HG03025 (cell line): ENCODE data around the gene ZRANB2.

ENCODE experiments used
- ATAC-seq: cut with Tn5 transposase; IDR thresholded peaks from one replicate; pipeline ENCODE4 v1.9.1; 2021; ENCODE audit warnings: mild to moderate bottlenecking, moderate library complexity; ENCODE audit not compliant: unreplicated experiment, low FRiP score

The ZRANB2 gene

GRCh38 chr1:71080739-71081696, at the start of gene ZRANB2:
Gene ZRANB2 (minus strand): TSS chr1:71081035. CDS start chr1:71080995, 40 bp downstream.
- ATAC-seq, result peak; percentile 100

- no peak for ATAC-seq
Observed at GRCh38 chr1:71128060-71128459, 47.2 kb upstream of the ZRANB2 start.

- no peak for ATAC-seq
Observed at GRCh38 chr1:71118086-71118485, 37.3 kb upstream of the ZRANB2 start.

DNA sequence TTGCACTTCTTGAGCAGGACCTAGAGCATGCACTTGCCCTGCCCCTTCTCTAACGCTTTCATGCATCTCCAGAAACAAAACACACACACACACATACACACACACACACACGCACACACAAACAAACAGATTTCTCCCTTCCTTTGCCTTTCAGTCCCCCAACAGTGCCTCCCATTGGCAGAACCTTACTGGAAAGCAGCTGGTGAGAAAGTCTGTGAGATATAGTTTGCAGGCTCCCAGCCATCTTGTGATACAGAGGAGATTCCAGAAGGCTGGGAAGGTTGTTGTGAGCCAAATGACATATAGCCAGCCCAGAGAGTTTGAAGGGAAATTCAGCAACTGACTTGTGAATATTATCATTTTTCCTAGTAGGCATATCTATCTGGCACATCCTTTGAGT, 35.9 kb upstream of the ZRANB2 start:
- no peak for ATAC-seq

DNA sequence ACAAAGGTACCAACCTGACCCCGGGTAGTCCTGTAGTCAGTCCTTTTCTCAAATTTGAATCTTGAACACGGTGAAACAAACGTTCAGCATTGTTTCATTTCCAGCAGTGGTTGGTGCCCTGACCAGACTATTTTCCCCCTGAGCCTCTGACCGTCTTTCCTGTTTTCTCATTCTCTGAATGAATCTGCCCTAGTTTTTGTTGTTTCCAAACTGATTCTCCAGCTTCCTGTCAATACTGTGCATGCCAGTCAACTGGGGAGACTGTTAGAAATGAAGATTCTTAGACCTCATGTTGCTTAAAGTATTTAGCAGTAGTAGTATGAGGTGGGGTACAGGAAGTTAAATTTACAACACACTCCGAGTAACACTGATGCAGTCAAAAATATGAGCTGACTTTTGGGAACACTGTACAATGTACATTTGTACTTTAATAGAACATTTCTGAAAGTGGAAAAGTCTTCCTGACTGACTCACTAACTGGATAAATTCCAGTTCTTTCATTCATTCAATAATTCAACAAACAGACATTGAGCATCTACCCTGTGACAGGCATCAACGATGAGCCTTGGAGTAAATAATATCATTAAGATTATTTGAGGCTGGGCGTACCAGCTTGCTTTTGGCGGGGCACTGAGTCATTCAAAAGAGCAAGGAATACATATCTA, 26.0 kb upstream of the ZRANB2 start:
- no peak for ATAC-seq

- ATAC-seq, result no peak
Observed at GRCh38 chr1:71104417-71104816, 23.6 kb upstream of the ZRANB2 start.

GRCh38 chr1:71101839-71102376, 21.1 kb upstream of the ZRANB2 start:
- ATAC-seq, result no peak

DNA sequence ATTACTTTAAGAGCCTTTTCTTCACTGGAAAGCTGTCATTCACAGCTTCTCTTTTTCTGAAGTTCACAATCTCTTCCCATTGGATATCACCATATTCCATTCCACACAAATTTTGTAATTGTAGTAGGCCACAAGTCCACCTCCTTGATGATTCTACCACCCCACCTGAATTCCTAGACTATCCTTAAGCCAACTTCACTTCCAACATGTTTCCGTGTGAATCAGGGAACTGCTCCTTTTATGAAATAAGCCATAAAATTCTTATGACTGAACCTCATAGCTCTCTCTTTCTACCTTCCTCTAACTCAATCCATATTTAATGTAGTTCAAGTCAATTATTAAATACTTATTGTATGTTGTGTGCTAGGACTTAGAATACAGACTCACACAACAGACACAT, 16.6 kb upstream of the ZRANB2 start:
- no peak for ATAC-seq

GRCh38 chr1:71094913-71095312, 14.1 kb upstream of the ZRANB2 start:
- ATAC-seq, result no peak

DNA sequence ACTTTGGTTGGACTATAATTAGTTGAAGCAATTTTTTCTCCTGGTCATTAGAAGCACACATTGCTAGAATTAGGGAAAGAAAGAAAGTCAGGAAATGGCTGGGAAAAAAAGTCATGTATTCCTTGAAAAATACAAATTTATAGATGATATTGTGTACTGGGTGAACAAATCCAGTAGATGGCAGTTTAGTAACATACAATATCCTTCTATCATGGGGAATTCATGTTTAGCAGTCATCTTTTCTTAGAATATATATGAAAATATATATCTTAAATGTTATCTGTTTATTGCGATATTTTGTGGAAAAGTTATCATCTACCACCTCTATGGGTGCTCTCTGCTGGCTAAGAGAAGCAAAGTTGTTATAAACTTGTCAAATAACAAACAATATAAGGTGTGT, 13.1 kb upstream of the ZRANB2 start:
- ATAC-seq, result no peak

DNA sequence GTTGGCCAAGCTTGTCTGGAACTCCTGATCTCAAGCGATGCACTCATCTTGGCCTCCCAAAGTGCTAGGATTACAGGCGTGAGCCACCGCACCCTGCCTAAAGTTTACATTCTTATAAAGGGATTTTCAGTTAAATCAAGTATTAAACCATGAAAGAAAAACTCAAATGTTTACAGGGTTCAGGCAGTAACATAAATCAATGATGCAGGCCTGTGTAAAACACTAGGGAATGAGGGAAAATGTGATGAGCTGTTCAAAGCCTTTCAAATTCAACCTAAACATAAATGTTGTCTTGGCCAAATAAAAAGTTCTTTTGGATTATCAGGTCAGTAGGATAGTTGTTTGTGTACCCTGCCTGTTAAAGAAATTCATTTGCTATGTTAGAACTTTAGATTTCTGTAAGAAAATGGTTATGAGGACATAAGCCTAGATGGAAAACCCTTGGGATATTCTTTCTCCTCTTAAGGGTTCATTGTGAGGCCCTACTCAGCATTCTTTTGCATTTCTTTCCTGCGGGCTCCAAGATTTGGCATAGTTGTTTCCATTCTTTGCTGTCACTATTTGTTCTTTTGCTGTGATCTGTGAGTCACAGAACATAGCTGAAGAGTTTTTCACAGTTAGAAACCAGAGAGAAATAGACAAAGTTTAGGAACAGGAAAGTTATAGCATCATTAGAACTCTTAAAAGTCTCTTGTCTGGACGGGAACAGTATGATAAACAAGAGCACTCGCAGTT, 8.9 kb upstream of the ZRANB2 start:
- no peak for ATAC-seq

- no peak for ATAC-seq
Observed at GRCh38 chr1:71088645-71089287, 7.9 kb upstream of the ZRANB2 start.

GRCh38 chr1:71087713-71088112, 6.9 kb upstream of the ZRANB2 start:
- no peak for ATAC-seq

- no peak for ATAC-seq
Observed at GRCh38 chr1:71087060-71087459, 6.2 kb upstream of the ZRANB2 start.

GRCh38 chr1:71086331-71086730, 5.5 kb upstream of the ZRANB2 start:
- ATAC-seq, result no peak

GRCh38 chr1:71083271-71083670, 2.4 kb upstream of the ZRANB2 start:
- no peak for ATAC-seq

DNA sequence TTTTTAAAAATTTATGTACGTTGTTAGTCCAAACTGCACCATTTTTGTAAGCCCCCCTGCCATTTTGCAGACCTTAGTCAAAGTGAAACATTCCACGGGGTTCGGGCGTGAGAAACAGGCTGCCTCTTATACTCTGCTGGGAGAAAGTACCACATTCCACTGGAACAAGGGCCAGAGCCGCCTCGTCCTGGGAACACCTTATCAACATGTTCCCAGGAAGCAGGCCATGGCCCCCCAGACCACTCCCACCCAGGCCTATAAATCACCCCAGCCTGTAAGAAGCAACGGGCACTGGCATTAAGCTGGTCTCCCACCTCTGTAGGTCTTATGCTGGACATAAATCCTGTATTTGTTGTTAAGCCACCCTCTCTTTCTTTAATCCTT, 854 bp upstream of the ZRANB2 start:
- ATAC-seq, result no peak

- peak; percentile 14 for ATAC-seq
Observed at GRCh38 chr1:71080230-71080738, 551 bp downstream of the ZRANB2 start.

DNA sequence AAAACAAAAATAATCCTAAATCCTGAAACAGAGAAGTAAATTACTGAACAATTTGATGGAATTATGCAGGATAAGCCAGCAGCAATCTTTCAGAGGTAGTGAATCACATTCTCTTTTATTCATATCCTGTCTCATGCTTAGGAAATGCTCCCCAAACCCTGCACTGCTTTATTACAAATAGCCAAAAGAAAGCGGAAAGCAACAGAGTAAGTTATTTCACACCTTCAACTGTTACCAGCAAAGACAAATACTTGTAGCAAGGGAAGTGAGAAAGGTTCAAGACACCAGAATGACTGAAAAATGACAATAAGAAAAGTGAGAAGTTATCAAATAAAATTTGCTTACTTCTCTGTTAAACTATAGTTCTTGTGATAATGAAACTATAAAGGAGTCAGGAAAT, 6.2 kb downstream of the ZRANB2 start:
- ATAC-seq, result no peak

DNA sequence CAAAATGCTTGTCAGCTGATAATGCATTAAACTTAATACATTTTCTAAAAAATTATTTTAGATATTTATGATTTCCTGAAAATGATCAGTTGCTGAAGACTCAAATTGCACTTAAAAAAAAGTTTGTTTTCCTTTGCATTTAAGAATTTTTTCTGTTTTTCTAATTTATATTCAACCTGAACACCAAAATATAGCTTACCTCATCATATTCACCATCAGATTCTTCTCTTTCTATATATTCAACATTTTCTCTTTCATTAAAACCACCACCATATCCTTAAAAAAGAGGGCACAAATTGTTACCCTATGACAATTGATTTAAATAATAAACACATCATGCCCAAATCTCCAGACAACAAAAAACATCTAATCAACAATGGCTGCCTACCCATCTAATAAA, 8.6 kb downstream of the ZRANB2 start:
- no peak for ATAC-seq
